Lung (tissue), 12 donors: ENCODE measurements around the gene DUOX1. TPM values are rescaled to one million over a fixed set of nuclear protein-coding genes. Genes with fewer than 3 reads are reported as not detected.

Source experiments
- ATAC-seq: fragments of 200-7000 bp; cut with Tn5 transposase; one replicate; pipeline ENCODE4 v1.9.1; 2020; ENCODE audit warnings: moderate number of reproducible peaks; ENCODE audit not compliant: insufficient read depth, low FRiP score
- DNase-seq, 3 donors: peaks; one replicate each; pipeline ENCODE4 v3.0.0-alpha.2; 2013 to 2017
- H3K27ac ChIP-seq, 2 donors: one replicate each; pipeline ENCODE4 v1.5.1; 2013; ENCODE audit warnings: mild to moderate bottlenecking in 2 of 2, moderate library complexity in 2 of 2, control low read depth in 1 of 2, inconsistent platforms in 1 of 2, low read depth in 1 of 2, low read length in 1 of 2
- H3K27me3 ChIP-seq, 3 donors: one replicate each; pipeline ENCODE4 v1.5.1; 2013; ENCODE audit warnings: low read length in 2 of 3; ENCODE audit not compliant: control insufficient read depth in 3 of 3, insufficient read depth in 3 of 3
- H3K36me3 ChIP-seq, 4 donors: one replicate each; pipeline ENCODE4 v1.5.1; 2013; ENCODE audit warnings: low read length in 4 of 4, mild to moderate bottlenecking in 1 of 4, moderate library complexity in 1 of 4; ENCODE audit not compliant: control insufficient read depth in 4 of 4, insufficient read depth in 4 of 4
- H3K4me1 ChIP-seq, 5 donors: one replicate each; pipeline ENCODE4 v1.5.1; 2013; ENCODE audit warnings: low read length in 5 of 5, mild to moderate bottlenecking in 2 of 5, moderate library complexity in 1 of 5; ENCODE audit not compliant: control insufficient read depth in 5 of 5, insufficient read depth in 5 of 5
- H3K4me3 ChIP-seq: one replicate; pipeline ENCODE4 v1.5.1; 2013; ENCODE audit warnings: mild to moderate bottlenecking, control low read depth, moderate library complexity
- H3K9ac ChIP-seq, 2 donors: one replicate each; pipeline ENCODE4 v1.5.1; 2013; ENCODE audit warnings: low read length in 2 of 2, control low read depth in 1 of 2; ENCODE audit not compliant: insufficient read depth in 1 of 2
- H3K9me3 ChIP-seq, 4 donors: one replicate each; pipeline ENCODE4 v1.5.1; 2013; ENCODE audit warnings: low read length in 3 of 4, mild to moderate bottlenecking in 1 of 4, moderate library complexity in 1 of 4; ENCODE audit not compliant: control insufficient read depth in 4 of 4, insufficient read depth in 3 of 4
- CTCF ChIP-seq: IDR thresholded peaks from 2 replicates; pipeline ENCODE4 v1.5.1; 2012; ENCODE audit warnings: mild to moderate bottlenecking; ENCODE audit errors: control extremely low read depth, extremely low read depth
- WGBS, 2 donors: extraction: QIAGEN DNeasy Blood & Tissue Kit; methylation state at CpG; one replicate each; pipeline ENCODE4 v1.1.7; 2013; 5-methylcytosine and 5-hydroxymethylcytosine counted together
- polyA plus RNA-seq, 2 donors: library from polyadenylated mRNA; stranded (reverse); fragments of 200-250 nt; gene quantifications; one replicate each; pipeline ENCODE4 v1.2.1, GENCODE V29; 2013
- total RNA-seq, 2 donors: library from RNA; depleted of rRNA in 1 of 2; stranded (reverse); fragments of >200 nt in 1 of 2; gene quantifications; one replicate each; pipeline ENCODE4 v1.2.1, GENCODE V29; 2014 to 2021
- donor health status: control.
- donor health status: control.
- donor health status: Bipolar disorder and iron deficiency.
- donor health status: healthy.
- donor health status: DM: yes; HTN: yes; CAD: no.

The DUOX1 gene
- total and polyA plus RNA-seq, 4 donors = 61.7 to 363 (median 115) TPM

GRCh38 chr15:45084163-45084562 lies 45.6 kb upstream of the DUOX1 start:
- 63 to 69% methylated on average over 3 of the region's 3 CpGs for WGBS, 2 donors

GRCh38 chr15:45087513-45087912 lies 42.3 kb upstream of the DUOX1 start:
- 78 to 83% methylated on average over 1 of the region's 1 CpG for WGBS, 2 donors
- ATAC-seq = no peak

More at GRCh38 chr15:45084163-45084562, 45.6 kb upstream of the DUOX1 start:
- Histone ChIP-seq H3K27ac (no peak overlapping the region), H3K9me3 (no peaks in the 10 kb centered on the region), H3K4me3 (no peak overlapping the region), H3K9ac (no peak overlapping the region), H3K36me3 (no peaks in the 10 kb centered on the region), H3K4me1 (no peaks in the 10 kb centered on the region), H3K27me3 (peaks cover 0 to 6% (median 3%) of the 10 kb centered on the region in 3 donors)
- ATAC-seq (no peak), DNase-seq (no peak)
- no peak for TF ChIP-seq CTCF

DNA sequence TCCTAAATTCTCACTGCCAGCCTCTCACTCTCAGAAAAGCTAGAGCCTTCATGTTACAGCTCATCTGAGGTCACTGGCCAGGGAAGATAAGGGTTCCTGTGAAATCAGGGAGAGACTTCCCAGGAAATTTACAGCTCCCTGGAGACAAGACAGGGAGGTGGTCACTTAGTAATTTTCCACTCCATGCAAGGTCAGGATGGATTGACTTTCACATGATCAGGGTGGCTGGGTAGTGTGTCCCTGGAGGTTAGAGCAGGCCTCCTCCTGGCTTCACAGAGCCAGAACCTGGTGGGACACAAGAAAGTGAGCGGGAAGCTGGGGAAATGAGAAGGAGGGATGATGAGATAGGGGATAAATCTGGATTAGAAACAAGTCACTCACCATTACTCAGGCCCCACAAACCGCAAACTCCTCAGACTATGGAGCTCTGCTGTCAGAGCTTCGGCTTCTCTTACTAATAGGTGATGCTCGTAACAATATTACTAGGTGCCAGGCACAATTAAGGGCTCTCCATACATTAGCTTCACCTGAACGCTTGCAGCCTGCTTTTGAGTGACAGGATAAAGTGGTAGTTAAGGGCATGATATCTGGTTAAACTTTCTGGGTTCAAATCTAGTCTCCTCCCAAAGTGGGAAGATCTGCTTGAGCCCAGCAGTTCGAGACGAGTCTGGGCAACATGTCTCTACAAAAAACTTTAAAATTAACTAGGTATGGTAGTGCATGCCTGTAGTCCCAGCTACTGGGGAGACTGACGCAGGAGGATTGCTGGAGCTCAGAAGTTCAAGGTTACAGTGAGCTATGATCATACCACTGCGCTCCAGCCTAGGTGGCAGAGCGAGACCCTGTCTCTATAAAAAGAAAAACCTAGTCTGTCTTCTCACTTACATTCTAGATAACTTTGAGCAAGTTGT lies 40.7 kb upstream of the DUOX1 start:
- Histone ChIP-seq H3K4me1 (no peaks in the 10 kb centered on the region), H3K27ac (no peak overlapping the region), H3K9me3 (peaks cover 0 to 3% (median 0%) of the 10 kb centered on the region in 4 donors), H3K36me3 (no peaks in the 10 kb centered on the region), H3K4me3 (no peak overlapping the region), H3K27me3 (peaks cover 0 to 9% (median 6%) of the 10 kb centered on the region in 3 donors), H3K9ac (no peak overlapping the region)
- no peak for TF ChIP-seq CTCF
- ATAC-seq (no peak), DNase-seq (no peak)
- WGBS, 2 donors = 89 to 90% methylated on average over 10 of the region's 10 CpGs

More at GRCh38 chr15:45087513-45087912, 42.3 kb upstream of the DUOX1 start:
- no peak for DNase-seq
- H3K27ac ChIP-seq = no peak overlapping the region
- no peak overlapping the region for H3K9ac ChIP-seq
- H3K4me3 ChIP-seq = no peak overlapping the region
- H3K9me3 ChIP-seq = peaks cover 0 to 3% (median 0%) of the 10 kb centered on the region in 4 donors
- H3K36me3 ChIP-seq = no peaks in the 10 kb centered on the region
- TF ChIP-seq CTCF = no peak
- peaks cover 0 to 9% (median 6%) of the 10 kb centered on the region in 3 donors for H3K27me3 ChIP-seq
- no peaks in the 10 kb centered on the region for H3K4me1 ChIP-seq
